PC-9 (cell line): Measurements from ENCODE around the gene MSRB2.

Source experiments
- EZH2 ChIP-seq: fragments of 200-600 bp; sonication (generic); IDR thresholded peaks from 2 replicates; pipeline ENCODE4 v1.8.0; 2017; ENCODE audit warnings: antibody characterized with exemption, low read depth
- TF ChIP-seq, protein P1 (sequence below): fragments of 200-600 bp; sonication (generic); conservative IDR thresholded peaks from 2 replicates; pipeline ENCODE4 v1.6.1; 2017; ENCODE audit warnings: mixed run types, antibody characterized with exemption, mild to moderate bottlenecking, moderate library complexity

DNA sequence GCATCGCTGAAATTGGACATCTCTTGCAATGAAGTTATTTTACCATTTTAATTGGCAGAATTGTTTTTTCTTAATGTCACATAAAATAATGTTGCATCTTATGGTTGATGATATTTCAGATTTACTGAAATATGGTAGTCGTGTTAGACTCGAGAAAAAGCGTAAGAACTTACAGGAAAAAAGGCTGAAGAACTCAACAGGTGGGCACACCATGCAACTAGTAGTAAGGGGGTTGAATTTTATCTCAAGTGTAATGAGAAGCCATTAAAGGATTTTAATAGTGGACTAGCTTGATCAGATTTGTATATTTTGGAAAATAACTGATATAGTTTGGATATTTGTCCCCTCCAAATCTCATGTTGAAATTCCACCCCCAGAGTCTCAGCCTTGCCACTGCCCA lies 41.1 kb downstream of the MSRB2 start:
- TF ChIP-seq, protein P1, sequence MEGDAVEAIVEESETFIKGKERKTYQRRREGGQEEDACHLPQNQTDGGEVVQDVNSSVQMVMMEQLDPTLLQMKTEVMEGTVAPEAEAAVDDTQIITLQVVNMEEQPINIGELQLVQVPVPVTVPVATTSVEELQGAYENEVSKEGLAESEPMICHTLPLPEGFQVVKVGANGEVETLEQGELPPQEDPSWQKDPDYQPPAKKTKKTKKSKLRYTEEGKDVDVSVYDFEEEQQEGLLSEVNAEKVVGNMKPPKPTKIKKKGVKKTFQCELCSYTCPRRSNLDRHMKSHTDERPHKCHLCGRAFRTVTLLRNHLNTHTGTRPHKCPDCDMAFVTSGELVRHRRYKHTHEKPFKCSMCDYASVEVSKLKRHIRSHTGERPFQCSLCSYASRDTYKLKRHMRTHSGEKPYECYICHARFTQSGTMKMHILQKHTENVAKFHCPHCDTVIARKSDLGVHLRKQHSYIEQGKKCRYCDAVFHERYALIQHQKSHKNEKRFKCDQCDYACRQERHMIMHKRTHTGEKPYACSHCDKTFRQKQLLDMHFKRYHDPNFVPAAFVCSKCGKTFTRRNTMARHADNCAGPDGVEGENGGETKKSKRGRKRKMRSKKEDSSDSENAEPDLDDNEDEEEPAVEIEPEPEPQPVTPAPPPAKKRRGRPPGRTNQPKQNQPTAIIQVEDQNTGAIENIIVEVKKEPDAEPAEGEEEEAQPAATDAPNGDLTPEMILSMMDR = no peak
- TF ChIP-seq EZH2 = no peak
